Heart right ventricle (tissue), 16 donors: ENCODE results near the gene HCN4. TPM values are rescaled to one million over a fixed set of nuclear protein-coding genes. Genes with fewer than 3 reads are reported as not detected.

Experiments
- ATAC-seq, 8 donors: fragments of 200-7000 bp; cut with Tn5 transposase; one replicate each; pipeline ENCODE4 v1.9.1; 2020; ENCODE audit warnings: mild to moderate bottlenecking in 8 of 8, moderate library complexity in 8 of 8, moderate number of reproducible peaks in 1 of 8
- DNase-seq, 2 donors: peaks; one replicate each; pipeline ENCODE4 v3.0.0-alpha.2; 2020
- H3K27ac ChIP-seq, 10 donors: fragments of 200-600 bp; sonication (generic) in 2 of 10; one replicate each; pipeline versions ENCODE4 v1.5.0 to v1.8.0; 2020 to 2022; ENCODE audit warnings: mild to moderate bottlenecking in 3 of 10
- H3K27me3 ChIP-seq, 7 donors: fragments of 200-600 bp; one replicate each; pipeline ENCODE4 v1.8.0; 2021 to 2022; ENCODE audit warnings: mild to moderate bottlenecking in 2 of 7
- H3K36me3 ChIP-seq, 9 donors: fragments of 200-600 bp; sonication (generic) in 1 of 9; one replicate each; pipeline versions ENCODE4 v1.5.0 to v1.8.0; 2020 to 2022; ENCODE audit warnings: mild to moderate bottlenecking in 2 of 9
- H3K4me1 ChIP-seq, 9 donors: fragments of 200-600 bp; sonication (generic) in 1 of 9; one replicate each; pipeline versions ENCODE4 v1.5.0 to v1.8.0; 2020 to 2022; ENCODE audit warnings: mild to moderate bottlenecking in 4 of 9
- H3K4me3 ChIP-seq, 10 donors: fragments of 200-600 bp; sonication (generic) in 2 of 10; one replicate each; pipeline versions ENCODE4 v1.5.0 to v1.8.0; 2020 to 2022; ENCODE audit warnings: mild to moderate bottlenecking in 7 of 10, moderate library complexity in 2 of 10
- H3K9me3 ChIP-seq, 11 donors: fragments of 200-600 bp in 10 of 11; sonication (generic) in 2 of 11; one replicate each; pipeline versions ENCODE4 v1.5.0 to v1.8.0; 2013 to 2022; ENCODE audit warnings: mild to moderate bottlenecking in 2 of 11, control low read depth in 1 of 11, moderate library complexity in 1 of 11
- CTCF ChIP-seq, 9 donors: fragments of 200-600 bp; sonication (generic) in 2 of 9; IDR thresholded peaks; one replicate each; pipeline versions ENCODE4 v1.5.0 to v1.8.0; 2021 to 2022; ENCODE audit warnings: antibody characterized with exemption in 9 of 9, mild to moderate bottlenecking in 5 of 9, moderate library complexity in 1 of 9
- WGBS, 2 donors: extraction: QIAGEN DNeasy Blood & Tissue Kit; methylation state at CpG; one replicate each; pipeline ENCODE4 v1.1.7; 2013; ENCODE audit warnings: inconsistent platforms in 1 of 2; 5-methylcytosine and 5-hydroxymethylcytosine counted together
- intact Hi-C, 10 donors: fragments of 100-400 bp; cut with DNase I; formaldehyde crosslinking; loops; one replicate each; pipeline versions ENCODE4 v1.11.1 to v1.14.2; 2022
- polyA plus RNA-seq, 2 donors: library from polyadenylated mRNA; stranded (reverse); fragments of 200-250 nt; gene quantifications; one replicate each; pipeline ENCODE4 v1.2.3, GENCODE V29; 2013
- total RNA-seq, 10 donors: library from RNA; stranded (reverse); fragmentation: NEBNext Ultra II Directional in 3 of 10; extraction: Animal tissue kit (Norgen Biotek cat#: 25700) in 3 of 10; gene quantifications; one replicate each; pipeline versions ENCODE4 v1.2.1 to v1.2.4, GENCODE V29; 2021 to 2023
- donor health status: Arrhythmogenic right ventricular cardiomyopathy.
- donor health status: ischemic (EF 13 %, LVEDD 7.1; RV severe dilation, severe dysfunction).
- donor health status: healthy with polysubstance abuse.
- donor health status: DM: no; HTN: yes; CAD: no.
- donor health status: DM: no; HTN: no; CAD: no.
- donor health status: ischemic (EF 25% LVEDD 6.9; RV normal size, moderate dysfunction).
- donor health status: ischemic (EF 25% LVEDD 5.7; RV mildly dilated, moderate dysfunction).
- donor health status: healthy.
- donor health status: DM: yes; HTN: yes; CAD: no.
- donor health status: Ischemic cardiomyopathy.
- donor health status: ischemic (EF 35%, LVEDD 5.7; RV mildly dilated, moderate dysfunction).
- donor health status: nonischemic (EF 11% LVEDD 7.7; RV severe dilation, severe dysfunction).
- donor health status: DM: yes; HTN: yes; CAD: no.
- donor health status: PGD.
- donor health status: ischemic (EF 29% LVEDD 5.4; RV normal size, mild dysfunction).
- donor health status: nonischemic (EF 23%, LVEDD 6.1; RV moderate dilation, normal function).

Gene HCN4
- total and polyA plus RNA-seq, 12 donors = 2.2 to 24.9 (median 6.8) TPM

GRCh38 chr15:73283366-73283962 lies 85.3 kb downstream of the HCN4 start:
- intact Hi-C loops = loop anchor here in 1 of 10 donors (10.0 kb wide), 1 partner anchor 421 kb away; no protein-coding TSS in a partner anchor

GRCh38 chr15:73282567-73283365 lies 86.0 kb downstream of the HCN4 start:
- DNase-seq = no peak
- intact Hi-C loops = loop anchor here in 1 of 10 donors (10.0 kb wide), 1 partner anchor 422 kb away; no protein-coding TSS in a partner anchor
- H3K36me3 ChIP-seq = peaks cover 0 to 64% (median 0%) of the 10 kb centered on the region in 9 donors
- ATAC-seq = peak in 6 of 8 donors; percentile 25 to 81 (median 56)
- 50 to 63% methylated on average over 8 of the region's 8 CpGs for WGBS, 2 donors
- no peak for TF ChIP-seq CTCF (IDR thresholded peaks at IDR 0.05)
- no peak overlapping the region for H3K4me3 ChIP-seq
- H3K9me3 ChIP-seq = no peaks in the 10 kb centered on the region
- peak overlapping the region in 1 of 10 donors; percentile 16 for H3K27ac ChIP-seq
- no peaks in the 10 kb centered on the region for H3K27me3 ChIP-seq
- H3K4me1 ChIP-seq = peaks cover 0 to 16% (median 5%) of the 10 kb centered on the region in 9 donors

More at GRCh38 chr15:73283366-73283962, 85.3 kb downstream of the HCN4 start:
- Histone ChIP-seq H3K4me3 (no peak overlapping the region), H3K27ac (peak overlapping the region in 1 of 10 donors; percentile 16), H3K9me3 (no peaks in the 10 kb centered on the region), H3K27me3 (no peaks in the 10 kb centered on the region), H3K4me1 (peaks cover 0 to 16% (median 5%) of the 10 kb centered on the region in 9 donors), H3K36me3 (peaks cover 0 to 65% (median 3%) of the 10 kb centered on the region in 9 donors)
- no peak for DNase-seq
- 48 to 62% methylated on average over 2 of the region's 2 CpGs for WGBS, 2 donors
- no peak for TF ChIP-seq CTCF (IDR thresholded peaks at IDR 0.05)
- peak in 6 of 8 donors; percentile 44 to 81 (median 74) for ATAC-seq

- Histone ChIP-seq H3K36me3 (peaks cover 0 to 48% (median 0%) of the 10 kb centered on the region in 9 donors), H3K27me3 (no peaks in the 10 kb centered on the region)
- intact Hi-C loops = loop anchor here in 3 of 10 donors (10.0 kb wide), 3 partner anchors 481 to 551 kb away; partner anchors contain the start of gene ADPGK (in 2 of the 3)
Observed at GRCh38 chr15:73275862-73276261, 92.9 kb downstream of the HCN4 start.

More at GRCh38 chr15:73275862-73276261, 92.9 kb downstream of the HCN4 start:
- DNase-seq (no peak), ATAC-seq (no peak)
- H3K27ac ChIP-seq = no peak overlapping the region
- peaks cover 0 to 6% (median 0%) of the 10 kb centered on the region in 9 donors for H3K4me1 ChIP-seq
- TF ChIP-seq CTCF (IDR thresholded peaks at IDR 0.05) = no peak
- no peak overlapping the region for H3K4me3 ChIP-seq
- no peaks in the 10 kb centered on the region for H3K9me3 ChIP-seq
